ENCODE measurements around the gene EDAR.

GRCh38 chr2:109000738-109001137 is 11.7 kb upstream of the EDAR start:
- TF ChIP-seq, protein P1, sequence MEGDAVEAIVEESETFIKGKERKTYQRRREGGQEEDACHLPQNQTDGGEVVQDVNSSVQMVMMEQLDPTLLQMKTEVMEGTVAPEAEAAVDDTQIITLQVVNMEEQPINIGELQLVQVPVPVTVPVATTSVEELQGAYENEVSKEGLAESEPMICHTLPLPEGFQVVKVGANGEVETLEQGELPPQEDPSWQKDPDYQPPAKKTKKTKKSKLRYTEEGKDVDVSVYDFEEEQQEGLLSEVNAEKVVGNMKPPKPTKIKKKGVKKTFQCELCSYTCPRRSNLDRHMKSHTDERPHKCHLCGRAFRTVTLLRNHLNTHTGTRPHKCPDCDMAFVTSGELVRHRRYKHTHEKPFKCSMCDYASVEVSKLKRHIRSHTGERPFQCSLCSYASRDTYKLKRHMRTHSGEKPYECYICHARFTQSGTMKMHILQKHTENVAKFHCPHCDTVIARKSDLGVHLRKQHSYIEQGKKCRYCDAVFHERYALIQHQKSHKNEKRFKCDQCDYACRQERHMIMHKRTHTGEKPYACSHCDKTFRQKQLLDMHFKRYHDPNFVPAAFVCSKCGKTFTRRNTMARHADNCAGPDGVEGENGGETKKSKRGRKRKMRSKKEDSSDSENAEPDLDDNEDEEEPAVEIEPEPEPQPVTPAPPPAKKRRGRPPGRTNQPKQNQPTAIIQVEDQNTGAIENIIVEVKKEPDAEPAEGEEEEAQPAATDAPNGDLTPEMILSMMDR (conservative IDR thresholded peaks at IDR 0.05; ENCODE audit: low read depth, low read length) = no peak
- TF ChIP-seq MAFK (IDR thresholded peaks at IDR 0.05; ENCODE audit: low read depth, low read length) (no peak), RCOR1 (IDR thresholded peaks at IDR 0.05; ENCODE audit: insufficient replicate concordance, low read length) (no peak), POLR2A (IDR thresholded peaks at IDR 0.05; ENCODE audit: low read depth, low read length) (no peak), MXI1 (IDR thresholded peaks at IDR 0.05; ENCODE audit: borderline replicate concordance, low read depth, low read length) (no peak), RAD21 (IDR thresholded peaks at IDR 0.05; ENCODE audit: low read length) (no peak), BHLHE40 (IDR thresholded peaks at IDR 0.05; ENCODE audit: low read depth, low read length) (no peak), SMC3 (IDR thresholded peaks at IDR 0.05; ENCODE audit: low read depth, low read length) (no peak)
- TF ChIP-seq, protein P2, sequence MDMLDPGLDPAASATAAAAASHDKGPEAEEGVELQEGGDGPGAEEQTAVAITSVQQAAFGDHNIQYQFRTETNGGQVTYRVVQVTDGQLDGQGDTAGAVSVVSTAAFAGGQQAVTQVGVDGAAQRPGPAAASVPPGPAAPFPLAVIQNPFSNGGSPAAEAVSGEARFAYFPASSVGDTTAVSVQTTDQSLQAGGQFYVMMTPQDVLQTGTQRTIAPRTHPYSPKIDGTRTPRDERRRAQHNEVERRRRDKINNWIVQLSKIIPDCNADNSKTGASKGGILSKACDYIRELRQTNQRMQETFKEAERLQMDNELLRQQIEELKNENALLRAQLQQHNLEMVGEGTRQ (IDR thresholded peaks at IDR 0.05; ENCODE audit: low read depth, low read length) = no peak

All from IMR-90 (cell line).